WTC11 (cell line): Measurements from ENCODE around the gene ZNF672. TPM values are rescaled to one million over a fixed set of nuclear protein-coding genes. Genes with fewer than 3 reads are reported as not detected.

Experiments
- ATAC-seq: fragments of 200-7000 bp; cut with Tn5 transposase; 2 replicates; pipeline ENCODE4 v1.10.0; 2021; ENCODE audit warnings: mild to moderate bottlenecking, moderate library complexity
- CTCF ChIA-PET: fragments of 300-600 bp; sonication (Branson Sonifier 250); formaldehyde crosslinking; loops from one replicate; lab custom pipeline; 2021; ENCODE audit warnings: antibody characterized with exemption; lab: Charles Lee
- POLR2A ChIA-PET: fragments of 350-600 bp; sonication (Branson Sonifier 250); formaldehyde crosslinking; loops from one replicate; lab custom pipeline; 2021; ENCODE audit warnings: antibody characterized with exemption; lab: Charles Lee
- DNase-seq: peaks from one replicate; pipeline ENCODE4 v3.0.0; 2021; ENCODE audit warnings: low spot score
- H3K27ac Mint-ChIP-seq: 2 replicates; pipeline ENCODE4 v1.8.0; 2021; ENCODE audit warnings: mixed read lengths
- H3K27me3 Mint-ChIP-seq: 2 replicates; pipeline ENCODE4 v1.8.0; 2021; ENCODE audit warnings: low read depth, mild to moderate bottlenecking, moderate library complexity, mixed read lengths
- H3K36me3 Mint-ChIP-seq: 2 replicates; pipeline ENCODE4 v1.8.0; 2021; ENCODE audit warnings: mixed read lengths
- H3K4me1 Mint-ChIP-seq: 2 replicates; pipeline ENCODE4 v1.8.0; 2022; ENCODE audit warnings: mixed read lengths
- H3K4me3 Mint-ChIP-seq: 2 replicates; pipeline ENCODE4 v1.8.0; 2021; ENCODE audit warnings: mild to moderate bottlenecking, moderate library complexity, mixed read lengths
- H3K9me3 Mint-ChIP-seq: 2 replicates; pipeline ENCODE4 v1.8.0; 2021; ENCODE audit warnings: mixed read lengths
- ARID4B ChIP-seq: sonication (generic); formaldehyde crosslinking; IDR thresholded peaks from 2 replicates; pipeline ENCODE4 v1.8.0; 2023; ENCODE audit warnings: missing genetic modification reagents, mild to moderate bottlenecking, borderline replicate concordance
- ATF3 ChIP-seq: sonication (generic); formaldehyde crosslinking; conservative IDR thresholded peaks from 2 replicates; pipeline ENCODE4 v1.8.1; 2022; ENCODE audit warnings: mild to moderate bottlenecking, missing genetic modification reagents
- CREB1 ChIP-seq: sonication (generic); formaldehyde crosslinking; IDR thresholded peaks from 2 replicates; pipeline ENCODE4 v1.8.0; 2023; ENCODE audit warnings: mild to moderate bottlenecking, missing genetic modification reagents
- CREM ChIP-seq: sonication (generic); formaldehyde crosslinking; IDR thresholded peaks from 2 replicates; pipeline ENCODE4 v1.8.1; 2022; ENCODE audit warnings: mild to moderate bottlenecking, missing genetic modification reagents, moderate library complexity
- FOXK1 ChIP-seq: sonication (generic); formaldehyde crosslinking; IDR thresholded peaks from 2 replicates; pipeline ENCODE4 v1.8.0; 2022; ENCODE audit warnings: mild to moderate bottlenecking, moderate library complexity, missing genetic modification reagents
- FOXP1 ChIP-seq: sonication (generic); formaldehyde crosslinking; IDR thresholded peaks from 2 replicates; pipeline ENCODE4 v1.8.0; 2022; ENCODE audit warnings: missing genetic modification reagents, mild to moderate bottlenecking, moderate library complexity, borderline replicate concordance
- GABPB1 ChIP-seq: sonication (generic); formaldehyde crosslinking; IDR thresholded peaks from 2 replicates; pipeline ENCODE4 v1.8.1; 2023; ENCODE audit warnings: mild to moderate bottlenecking, missing genetic modification reagents
- KAT7 ChIP-seq: sonication (generic); formaldehyde crosslinking; IDR thresholded peaks from 2 replicates; pipeline ENCODE4 v1.8.1; 2023; ENCODE audit warnings: missing genetic modification reagents, mild to moderate bottlenecking, borderline replicate concordance
- MYBL2 ChIP-seq: sonication (generic); formaldehyde crosslinking; IDR thresholded peaks from 2 replicates; pipeline ENCODE4 v1.8.1; 2023; ENCODE audit warnings: mild to moderate bottlenecking, moderate library complexity, missing genetic modification reagents
- NR1H2 ChIP-seq: sonication (generic); formaldehyde crosslinking; IDR thresholded peaks from 2 replicates; pipeline ENCODE4 v1.9.0; 2021; ENCODE audit warnings: mild to moderate bottlenecking, moderate library complexity, missing genetic modification reagents
- PRDM15 ChIP-seq: sonication (generic); formaldehyde crosslinking; IDR thresholded peaks from 2 replicates; pipeline ENCODE4 v1.8.0; 2022; ENCODE audit warnings: missing genetic modification reagents
- SP1 ChIP-seq: sonication (generic); formaldehyde crosslinking; conservative IDR thresholded peaks from 2 replicates; pipeline ENCODE4 v1.8.1; 2022; ENCODE audit warnings: missing genetic modification reagents
- TEAD1 ChIP-seq: sonication (generic); formaldehyde crosslinking; IDR thresholded peaks from 2 replicates; pipeline ENCODE4 v1.8.0; 2022; ENCODE audit warnings: mild to moderate bottlenecking, missing genetic modification reagents
- USF1 ChIP-seq: sonication (generic); formaldehyde crosslinking; IDR thresholded peaks from 2 replicates; pipeline ENCODE4 v1.8.0; 2022; ENCODE audit warnings: mild to moderate bottlenecking, missing genetic modification reagents
- ZBTB21 ChIP-seq: sonication (generic); formaldehyde crosslinking; IDR thresholded peaks from 2 replicates; pipeline ENCODE4 v1.8.1; 2023; ENCODE audit warnings: mild to moderate bottlenecking, missing genetic modification reagents, borderline replicate concordance
- ZNF416 ChIP-seq: fragments of 250-450 bp; sonication (Bioruptor Pico); IDR thresholded peaks from 2 replicates; pipeline ENCODE4 v1.9.0; 2021; ENCODE audit warnings: mild to moderate bottlenecking, inconsistent platforms
- total RNA-seq: library from RNA; stranded (reverse); gene quantifications from 3 replicates; pipeline ENCODE4 v1.2.3, GENCODE V29; 2021

ZNF672 gene
- total RNA-seq, 1 experiment from 2014 or later: 37.9 TPM

- peak; percentile 62; the same call in 1 of the 2 replicates for TF ChIP-seq ARID4B (CRISPR knock-in tag)
- peak; percentile 54 for TF ChIP-seq FOXK1
- no peak for TF ChIP-seq ATF3
- 0 out of 2 replicates have a peak, but pooled peaks have one; percentile 25 for TF ChIP-seq SP1 (CRISPR knock-in tag)
- peak; percentile 13; the same call in 1 of the 2 replicates for TF ChIP-seq ZNF416 (CRISPR knock-in tag)
- peak; percentile 51; the same call in 1 of the 2 replicates for TF ChIP-seq CREM (CRISPR knock-in tag)
These were observed 20.3 kb downstream of the ZNF672 start (continued) for GRCh38 chr1:248858096-248858890.

GRCh38 chr1:248858891-248859889, 21.2 kb downstream of the ZNF672 start, which contains the start of gene ZNF692:
ZNF692 (minus strand) TSS chr1:248859085; CDS start chr1:248858309, 776 bp downstream.
- H3K36me3 Mint-ChIP-seq: peaks cover 8% of the 10 kb centered on the region
- peak within 1 kb of the TSS; percentile 88 for H3K4me3 Mint-ChIP-seq
- ATAC-seq (peak; percentile 73), DNase-seq (peak; percentile 95)
- H3K4me1 Mint-ChIP-seq: peaks cover 26% of the 10 kb centered on the region
- ChIA-PET CTCF (interaction anchor here (0.9 to 3.0 kb wide), 12 partner anchors 12 to 52 kb away, joined by 3 to 40 read pairs (median 8); partner anchors contain the start of genes PGBD2, SH3BP5L and ZNF672), POLR2A (interaction anchor here (0.7 to 2.5 kb wide), 8 partner anchors 12 to 47 kb away, joined by 3 to 20 read pairs (median 8); partner anchors contain the start of genes PGBD2, SH3BP5L and ZNF672)
- peak within 1 kb of the TSS; percentile 95 for H3K27ac Mint-ChIP-seq
- H3K9me3 Mint-ChIP-seq: peaks cover 3% of the 10 kb centered on the region
- H3K27me3 Mint-ChIP-seq: peaks cover 36% of the 10 kb centered on the region
- TF ChIP-seq ATF3: no peak
- TF ChIP-seq SP1 (CRISPR knock-in tag): peak; percentile 65
- no peak for TF ChIP-seq NR1H2 (CRISPR knock-in tag)
- TF ChIP-seq KAT7 (CRISPR knock-in tag): 0 out of 2 replicates have a peak, but pooled peaks have one; percentile 46
- 0 out of 2 replicates have a peak, but pooled peaks have one; percentile 47 for TF ChIP-seq CREB1 (CRISPR knock-in tag)
- TF ChIP-seq USF1: peak; percentile 40; the same call in 1 of the 2 replicates
- TF ChIP-seq FOXP1 (CRISPR knock-in tag): peak; percentile 29; the same call in 1 of the 2 replicates
- peak; percentile 54; the same call in 1 of the 2 replicates for TF ChIP-seq GABPB1 (CRISPR knock-in tag)
- TF ChIP-seq TEAD1: peak; percentile 80; the same call in 1 of the 2 replicates
- TF ChIP-seq PRDM15 (CRISPR knock-in tag): peak; percentile 83
- TF ChIP-seq FOXK1: 0 out of 2 replicates have a peak, but pooled peaks have one; percentile 19
- TF ChIP-seq MYBL2 (CRISPR knock-in tag): peak; percentile 51; the same call in 1 of the 2 replicates
- peak; percentile 75; the same call in 1 of the 2 replicates for TF ChIP-seq ARID4B (CRISPR knock-in tag)
- TF ChIP-seq ZBTB21 (CRISPR knock-in tag): no peak
